Tibial nerve (tissue), 4 donors: ENCODE data around the gene MPC1L. TPM values are rescaled to one million over a fixed set of nuclear protein-coding genes. Genes with fewer than 3 reads are reported as not detected.
A peak's percentile ranks its signal among the peaks of the same experiment; 100 is the strongest.

Experiments used
- DNase-seq, 2 donors: peaks; one replicate each; pipeline ENCODE4 v3.0.0-alpha.2; 2019; ENCODE audit warnings: low spot score in 2 of 2
- H3K27ac ChIP-seq, 4 donors: fragments of 200-600 bp; sonication (generic) in 3 of 4; one replicate each; pipeline ENCODE4 v1.5.1; 2017 to 2019; ENCODE audit warnings: mild to moderate bottlenecking in 1 of 4
- H3K27me3 ChIP-seq, 2 donors: fragments of 200-600 bp; sonication (generic) in 1 of 2; one replicate each; pipeline versions ENCODE4 v1.5.1 to v1.6.0; 2017 to 2019
- H3K36me3 ChIP-seq, 3 donors: fragments of 200-600 bp; sonication (generic); one replicate each; pipeline ENCODE4 v1.5.1; 2018 to 2019
- H3K4me1 ChIP-seq, 4 donors: fragments of 200-600 bp; sonication (generic) in 3 of 4; one replicate each; pipeline ENCODE4 v1.5.1; 2017 to 2019
- H3K4me3 ChIP-seq, 4 donors: fragments of 200-600 bp; sonication (generic) in 3 of 4; one replicate each; pipeline ENCODE4 v1.5.1; 2017 to 2019; ENCODE audit warnings: mild to moderate bottlenecking in 1 of 4, moderate library complexity in 1 of 4
- H3K9me3 ChIP-seq, 4 donors: fragments of 200-600 bp; sonication (generic) in 3 of 4; one replicate each; pipeline ENCODE4 v1.5.1; 2017 to 2019
- CTCF ChIP-seq, 5 experiments: fragments of 200-600 bp in 3 of 5; fragments of 450-650 bp in 2 of 5; sonication (generic) in 3 of 5; IDR thresholded peaks; one replicate each; pipeline ENCODE4 v1.5.1; 2016 to 2019; ENCODE audit warnings: antibody characterized with exemption in 5 of 5, mild to moderate bottlenecking in 3 of 5, moderate library complexity in 2 of 5
- EP300 ChIP-seq, 2 donors: sonication (generic); formaldehyde crosslinking; IDR thresholded peaks; one replicate each; pipeline ENCODE4 v1.6.1; 2017; ENCODE audit warnings: antibody characterized with exemption in 2 of 2, mild to moderate bottlenecking in 1 of 2
- POLR2A ChIP-seq, 2 donors: fragments of 450-650 bp; IDR thresholded peaks; one replicate each; pipeline ENCODE4 v1.6.1; 2017; ENCODE audit warnings: antibody characterized with exemption in 2 of 2, mild to moderate bottlenecking in 2 of 2, moderate library complexity in 2 of 2
- WGBS, 2 donors: methylation state at CpG; one replicate each; pipeline ENCODE4 v1.1.5; 2018; 5-methylcytosine and 5-hydroxymethylcytosine counted together
- total RNA-seq, 4 donors: library from RNA; depleted of rRNA; stranded (reverse); fragments of >200 nt; gene quantifications; one replicate each; pipeline ENCODE4 v1.1.0, GENCODE V29; 2016

MPC1L gene
- total RNA-seq, 4 donors from 2014 or later: not detected

GRCh38 chrX:40653535-40653934, 30.3 kb downstream of the MPC1L start:
- peaks cover 0 to 11% of the 10 kb centered on the region in 2 donors for H3K27me3 ChIP-seq
- peaks cover 0 to 12% (median 0%) of the 10 kb centered on the region in 3 donors for H3K36me3 ChIP-seq
- H3K27ac ChIP-seq: no peak overlapping the region
- DNase-seq: no peak
- TF ChIP-seq EP300 (IDR thresholded peaks at IDR 0.05): no peak
- no peak overlapping the region for H3K4me3 ChIP-seq
- H3K4me1 ChIP-seq: no peaks in the 10 kb centered on the region
- H3K9me3 ChIP-seq: no peaks in the 10 kb centered on the region
- WGBS, 2 donors: 55 to 72% methylated on average over 2 of the region's 2 CpGs

GRCh38 chrX:40660381-40660780, 37.2 kb downstream of the MPC1L start:
- 86 to 87% methylated on average over 5 of the region's 5 CpGs for WGBS, 2 donors
- DNase-seq: no peak
- H3K27ac ChIP-seq: no peak overlapping the region
- peaks cover 0 to 48% (median 0%) of the 10 kb centered on the region in 3 donors for H3K36me3 ChIP-seq
- no peak overlapping the region for H3K4me3 ChIP-seq
- no peaks in the 10 kb centered on the region for H3K9me3 ChIP-seq
- peaks cover 0 to 9% of the 10 kb centered on the region in 2 donors for H3K27me3 ChIP-seq
- TF ChIP-seq POLR2A (IDR thresholded peaks at IDR 0.05) (no peak), EP300 (IDR thresholded peaks at IDR 0.05) (no peak), CTCF (IDR thresholded peaks at IDR 0.05) (no peak)
- no peaks in the 10 kb centered on the region for H3K4me1 ChIP-seq

- no peak overlapping the region for H3K27ac ChIP-seq
- H3K4me3 ChIP-seq: no peak overlapping the region
- TF ChIP-seq CTCF (IDR thresholded peaks at IDR 0.05): no peak
- no peak for TF ChIP-seq POLR2A (IDR thresholded peaks at IDR 0.05)
- no peak for TF ChIP-seq EP300 (IDR thresholded peaks at IDR 0.05)
- peaks cover 0 to 48% (median 0%) of the 10 kb centered on the region in 3 donors for H3K36me3 ChIP-seq
- no peaks in the 10 kb centered on the region for H3K4me1 ChIP-seq
- DNase-seq: no peak
- H3K27me3 ChIP-seq: peaks cover 0 to 10% of the 10 kb centered on the region in 2 donors
- no peaks in the 10 kb centered on the region for H3K9me3 ChIP-seq
- WGBS, 2 donors: 65 to 83% methylated on average over 2 of the region's 2 CpGs
Measured at GRCh38 chrX:40661489-40661888, 38.3 kb downstream of the MPC1L start.

GRCh38 chrX:40663078-40663740, 40.0 kb downstream of the MPC1L start:
- Histone ChIP-seq H3K27me3 (peaks cover 0 to 4% of the 10 kb centered on the region in 2 donors), H3K4me1 (no peaks in the 10 kb centered on the region), H3K36me3 (peaks cover 0 to 48% (median 0%) of the 10 kb centered on the region in 3 donors), H3K27ac (no peak overlapping the region), H3K4me3 (no peak overlapping the region), H3K9me3 (no peaks in the 10 kb centered on the region)
- WGBS, 2 donors: 84 to 88% methylated on average over 3 of the region's 3 CpGs
- DNase-seq: no peak
- no peak for TF ChIP-seq POLR2A (IDR thresholded peaks at IDR 0.05)
- TF ChIP-seq EP300 (IDR thresholded peaks at IDR 0.05): no peak
- no peak for TF ChIP-seq CTCF (IDR thresholded peaks at IDR 0.05)

- Histone ChIP-seq H3K9me3 (no peaks in the 10 kb centered on the region), H3K27ac (no peak overlapping the region), H3K4me3 (no peak overlapping the region), H3K36me3 (peaks cover 0 to 48% (median 0%) of the 10 kb centered on the region in 3 donors), H3K4me1 (no peaks in the 10 kb centered on the region), H3K27me3 (peaks cover 0 to 3% of the 10 kb centered on the region in 2 donors)
- DNase-seq: no peak
- 16 to 36% methylated on average over 6 of the region's 6 CpGs for WGBS, 2 donors
- TF ChIP-seq POLR2A (IDR thresholded peaks at IDR 0.05) (no peak), CTCF (IDR thresholded peaks at IDR 0.05) (peak in 3 of 5 experiments; percentile 10 to 32 (median 23))
Measured at GRCh38 chrX:40663880-40664630, 40.8 kb downstream of the MPC1L start.
